SK-N-MC (cell line): ENCODE data around the gene DDX27.

Experiments used
- EZH2 ChIP-seq: fragments of 200-600 bp; sonication (generic); IDR thresholded peaks from one replicate; pipeline ENCODE4 v1.6.1; 2017; ENCODE audit warnings: antibody characterized with exemption
- POLR2AphosphoS5 ChIP-seq: IDR thresholded peaks from 2 replicates; pipeline ENCODE4 v1.6.1; 2012; ENCODE audit warnings: mild to moderate bottlenecking, low read depth, low read length, borderline replicate concordance

DNA sequence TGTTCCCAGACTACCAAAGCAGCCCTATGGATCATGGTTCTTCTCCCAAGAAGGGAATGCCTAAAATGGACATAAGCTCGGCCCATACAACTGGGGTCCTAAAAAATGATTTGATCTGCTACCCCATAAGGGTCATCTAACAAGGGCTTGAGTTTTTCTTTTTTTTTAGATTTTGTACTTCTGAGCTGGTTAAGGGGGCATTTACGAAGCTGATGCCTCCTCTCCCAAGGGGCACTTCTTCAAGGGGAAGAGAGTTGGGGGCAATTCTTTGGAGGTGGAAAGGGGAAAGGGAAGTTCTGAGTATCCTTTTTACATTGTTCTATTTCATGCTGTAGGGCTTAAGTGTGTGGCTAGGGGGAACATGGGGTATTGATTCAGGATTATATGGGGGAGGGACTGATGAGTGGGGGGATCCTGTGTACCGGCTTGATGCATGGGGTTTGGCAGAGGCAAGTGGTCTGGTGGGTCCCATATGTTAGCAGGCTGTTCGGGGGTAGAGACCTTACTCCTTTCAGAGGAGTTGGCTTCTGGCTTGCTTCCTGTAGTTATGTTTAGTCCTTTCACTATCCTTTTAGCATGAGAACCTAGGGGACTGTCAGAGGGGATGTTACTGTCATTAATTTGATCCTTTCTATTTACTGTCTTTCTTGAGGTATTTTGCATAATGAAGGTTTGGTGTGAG is 66.7 kb downstream of the DDX27 start:
- TF ChIP-seq POLR2AphosphoS5 (no peak), EZH2 (no peak)
